ENCODE measurements around the gene MPZL1. TPM values are rescaled to one million over a fixed set of nuclear protein-coding genes. Genes with fewer than 3 reads are reported as not detected.

MPZL1 gene
- total and polyA plus RNA-seq, 2 of the 8 experiments (the other 6 are each of a cell fraction or from before 2014, with no cell fraction given): 37.8 to 120 TPM

GRCh38 chr1:167728818-167729410, 7.1 kb downstream of the MPZL1 start (continued):
- TF ChIP-seq CHD7 (IDR thresholded peaks at IDR 0.05; ENCODE audit: insufficient replicate concordance, low read length): no peak
- no peak for TF ChIP-seq BACH1 (IDR thresholded peaks at IDR 0.05; ENCODE audit: low read length)
- no peak for TF ChIP-seq SIN3A (conservative IDR thresholded peaks at IDR 0.05 in 1 of 2, IDR thresholded peaks at IDR 0.05 in 1 of 2; ENCODE audit: low read depth in 1 of 2, low read length in 2 of 2)
- TF ChIP-seq CBX5 (IDR thresholded peaks at IDR 0.05; ENCODE audit: low read depth, low read length): no peak
- TF ChIP-seq SP4 (IDR thresholded peaks at IDR 0.05; ENCODE audit: low read length): no peak
- TF ChIP-seq CTBP2 (IDR thresholded peaks at IDR 0.05; ENCODE audit: borderline replicate concordance, insufficient read depth, insufficient read length, low read length): no peak
- TF ChIP-seq TAF7 (optimal IDR thresholded peaks at IDR 0.05; ENCODE audit: borderline replicate concordance, low read depth, low read length): no peak
- no peak for TF ChIP-seq FOSL1 (IDR thresholded peaks at IDR 0.05; ENCODE audit: insufficient read depth, low read depth, low read length)
- no peak for TF ChIP-seq RNF2 (IDR thresholded peaks at IDR 0.05; ENCODE audit: borderline replicate concordance, low read depth, low read length, missing control alignments, poor library complexity, severe bottlenecking)
- TF ChIP-seq CHD2 (IDR thresholded peaks at IDR 0.05; ENCODE audit: low read length): no peak
